ENCODE results near the gene CD68. TPM values are rescaled to one million over a fixed set of nuclear protein-coding genes. Genes with fewer than 3 reads are reported as not detected.
A peak's percentile ranks its signal among the peaks of the same experiment; 100 is the strongest.

Gene CD68
- total RNA-seq (100 to 1,000 TPM; 111 to 112 TPM), polyA plus RNA-seq (100 to 1,000 TPM in 1 of 2 donors, 10 to 100 TPM in 1; 55.3 to 111 TPM)
- long read RNA-seq, donor 1, transcript CD68-202 (6 exons, 1,771 nt), result minor isoform, 49 of 746 reads
- long read RNA-seq, donor 1, transcript CD68-201 (6 exons, 1,878 nt), result major isoform, 625 of 746 reads
- long read RNA-seq, donor 1, partial matches to known transcripts, result 57 of 746 reads
- long read RNA-seq, donor 1, other reads (novel, unspliced or antisense), result 15 of 746 reads
- long read RNA-seq, donor 2, transcript CD68-201 (6 exons, 1,878 nt), result major isoform, 64 of 88 reads
- long read RNA-seq, donor 2, partial matches to known transcripts, result 19 of 88 reads
- long read RNA-seq, donor 2, other reads (novel, unspliced or antisense), result 1 of 88 reads

GRCh38 chr17:7579001-7579833, at the start of gene CD68:
TSS of gene CD68 (plus strand) at chr17:7579638. CDS start at chr17:7579678, 40 bp downstream.
- Histone ChIP-seq H3K9me3 (ENCODE audit: control insufficient read depth, low read length) (no peaks in the 10 kb centered on the region), H3K36me3 (ENCODE audit: control insufficient read depth in 1 of 2, insufficient read depth in 2 of 2, low read length in 1 of 2) (peaks cover 0 to 18% of the 10 kb centered on the region in 2 donors), H3K4me1 (ENCODE audit: control insufficient read depth in 1 of 2, insufficient read depth in 2 of 2, low read length in 2 of 2) (peaks cover 0 to 4% of the 10 kb centered on the region in 2 donors), H3K27me3 (ENCODE audit: control insufficient read depth in 1 of 2, insufficient read depth in 2 of 2, low read length in 1 of 2) (no peaks in the 10 kb centered on the region), H3K4me3 (ENCODE audit: low read length in 2 of 2) (no peak within 1 kb of the TSS), H3K27ac (ENCODE audit: low read depth in 1 of 2, low read length in 2 of 2) (peak within 1 kb of the TSS in 1 of 2 donors; percentile 30)
- DNase-seq (peak; percentile 87 to 91), ATAC-seq (ENCODE audit: low FRiP score) (peak; percentile 65)
- WGBS, 2 donors, result 18 to 21% methylated on average over 7 of the region's 7 CpGs
- intact Hi-C loops (cut with DNase I), result no loop called here

GRCh38 chr17:7530023-7530900, 49.2 kb upstream of the CD68 start:
- Histone ChIP-seq H3K27ac (ENCODE audit: low read depth in 1 of 2, low read length in 2 of 2) (no peak overlapping the region), H3K27me3 (ENCODE audit: control insufficient read depth in 1 of 2, insufficient read depth in 2 of 2, low read length in 1 of 2) (no peaks in the 10 kb centered on the region), H3K9me3 (ENCODE audit: control insufficient read depth, low read length) (no peaks in the 10 kb centered on the region), H3K4me1 (ENCODE audit: control insufficient read depth in 1 of 2, insufficient read depth in 2 of 2, low read length in 2 of 2) (no peaks in the 10 kb centered on the region), H3K36me3 (ENCODE audit: control insufficient read depth in 1 of 2, insufficient read depth in 2 of 2, low read length in 1 of 2) (no peaks in the 10 kb centered on the region), H3K4me3 (ENCODE audit: low read length in 2 of 2) (no peak overlapping the region)
- intact Hi-C loops (cut with DNase I), result no loop called here
- ATAC-seq (ENCODE audit: low FRiP score) (no peak), DNase-seq (no peak)
- 84 to 91% methylated on average over 6 of the region's 6 CpGs for WGBS, 2 donors

DNA sequence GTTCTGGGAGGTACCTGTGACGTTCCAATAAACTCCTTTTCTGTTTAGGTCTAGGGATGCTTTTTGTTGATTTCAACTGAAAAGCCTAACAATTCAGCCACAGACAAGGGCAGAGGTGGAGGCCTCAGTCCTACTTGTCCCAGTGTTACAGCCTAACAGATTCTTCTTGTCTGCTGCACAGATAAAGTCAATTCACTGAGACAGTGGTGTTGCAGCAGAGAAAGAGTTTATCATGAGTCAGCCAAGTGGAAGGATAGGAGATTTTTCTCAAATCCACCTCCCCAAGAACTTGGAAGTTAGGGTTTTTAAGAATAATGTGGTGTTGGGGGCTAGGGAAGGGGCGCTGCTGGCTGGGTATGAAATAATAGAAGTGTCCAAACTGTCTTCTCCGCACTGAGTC, 41.4 kb upstream of the CD68 start:
- Histone ChIP-seq H3K4me3 (ENCODE audit: low read length in 2 of 2) (no peak overlapping the region), H3K27me3 (ENCODE audit: control insufficient read depth in 1 of 2, insufficient read depth in 2 of 2, low read length in 1 of 2) (no peaks in the 10 kb centered on the region), H3K4me1 (ENCODE audit: control insufficient read depth in 1 of 2, insufficient read depth in 2 of 2, low read length in 2 of 2) (no peaks in the 10 kb centered on the region), H3K9me3 (ENCODE audit: control insufficient read depth, low read length) (peaks cover 7% of the 10 kb centered on the region), H3K27ac (ENCODE audit: low read depth in 1 of 2, low read length in 2 of 2) (no peak overlapping the region), H3K36me3 (ENCODE audit: control insufficient read depth in 1 of 2, insufficient read depth in 2 of 2, low read length in 1 of 2) (no peaks in the 10 kb centered on the region)
- ATAC-seq (ENCODE audit: low FRiP score), result no peak
- no peak for DNase-seq
- WGBS, 2 donors, result 76 to 81% methylated on average over 3 of the region's 3 CpGs
- intact Hi-C loops (cut with DNase I), result no loop called here

GRCh38 chr17:7538891-7539545, 40.4 kb upstream of the CD68 start:
- 67 to 72% methylated on average over 11 of the region's 11 CpGs for WGBS, 2 donors
- intact Hi-C loops (cut with DNase I), result no loop called here

DNA sequence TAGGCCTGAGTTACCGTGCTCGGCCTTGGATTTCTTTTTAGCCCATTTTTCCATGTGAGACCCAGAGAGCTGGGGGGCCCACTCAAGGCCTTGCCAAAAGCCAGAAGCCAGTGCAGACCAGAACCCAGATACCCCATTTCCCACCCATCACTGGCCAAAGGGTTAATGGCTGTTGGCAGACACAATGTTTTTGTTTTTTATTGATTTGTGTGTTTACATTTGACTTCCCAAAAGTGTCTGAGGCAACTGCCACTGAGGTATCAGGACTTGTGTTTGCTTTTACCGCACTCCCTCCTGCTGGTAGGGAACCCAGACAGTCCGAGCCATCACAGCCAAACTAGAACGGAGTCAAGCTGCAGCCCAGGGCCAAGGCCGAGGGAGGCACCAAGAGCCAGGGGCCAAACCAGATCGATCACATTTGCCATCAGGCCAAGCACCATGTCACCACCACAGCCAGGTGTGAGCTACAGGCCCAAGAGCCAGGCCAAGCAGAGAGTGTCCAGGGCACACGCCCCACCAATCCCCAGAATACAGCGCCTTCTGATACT, 38.3 kb upstream of the CD68 start:
- no peak overlapping the region for H3K27ac ChIP-seq (ENCODE audit: low read depth in 1 of 2, low read length in 2 of 2)
- H3K27me3 ChIP-seq (ENCODE audit: control insufficient read depth in 1 of 2, insufficient read depth in 2 of 2, low read length in 1 of 2), result no peaks in the 10 kb centered on the region
- WGBS, 2 donors, result 93 to 97% methylated on average over 9 of the region's 9 CpGs
- no peak overlapping the region for H3K4me3 ChIP-seq (ENCODE audit: low read length in 2 of 2)
- intact Hi-C loops (cut with DNase I), result no loop called here
- H3K36me3 ChIP-seq (ENCODE audit: control insufficient read depth in 1 of 2, insufficient read depth in 2 of 2, low read length in 1 of 2), result no peaks in the 10 kb centered on the region
- no peaks in the 10 kb centered on the region for H3K4me1 ChIP-seq (ENCODE audit: control insufficient read depth in 1 of 2, insufficient read depth in 2 of 2, low read length in 2 of 2)
- ATAC-seq (ENCODE audit: low FRiP score) (no peak), DNase-seq (peak in 1 of 2 donors; percentile 38)
- peaks cover 7% of the 10 kb centered on the region for H3K9me3 ChIP-seq (ENCODE audit: control insufficient read depth, low read length)

More at GRCh38 chr17:7538891-7539545, 40.4 kb upstream of the CD68 start:
- no peak for DNase-seq
- H3K36me3 ChIP-seq (ENCODE audit: control insufficient read depth in 1 of 2, insufficient read depth in 2 of 2, low read length in 1 of 2), result no peaks in the 10 kb centered on the region
- H3K27me3 ChIP-seq (ENCODE audit: control insufficient read depth in 1 of 2, insufficient read depth in 2 of 2, low read length in 1 of 2), result no peaks in the 10 kb centered on the region
- H3K4me1 ChIP-seq (ENCODE audit: control insufficient read depth in 1 of 2, insufficient read depth in 2 of 2, low read length in 2 of 2), result no peaks in the 10 kb centered on the region
- ATAC-seq (ENCODE audit: low FRiP score), result no peak
- no peak overlapping the region for H3K4me3 ChIP-seq (ENCODE audit: low read length in 2 of 2)
- peaks cover 7% of the 10 kb centered on the region for H3K9me3 ChIP-seq (ENCODE audit: control insufficient read depth, low read length)
- H3K27ac ChIP-seq (ENCODE audit: low read depth in 1 of 2, low read length in 2 of 2), result no peak overlapping the region

- H3K27ac ChIP-seq (ENCODE audit: low read depth in 1 of 2, low read length in 2 of 2), result no peak overlapping the region
- H3K4me3 ChIP-seq (ENCODE audit: low read length in 2 of 2), result no peak overlapping the region
- WGBS, 2 donors, result 56 to 59% methylated on average over 6 of the region's 6 CpGs
Observed at GRCh38 chr17:7544911-7545310, 34.5 kb upstream of the CD68 start.

DNA sequence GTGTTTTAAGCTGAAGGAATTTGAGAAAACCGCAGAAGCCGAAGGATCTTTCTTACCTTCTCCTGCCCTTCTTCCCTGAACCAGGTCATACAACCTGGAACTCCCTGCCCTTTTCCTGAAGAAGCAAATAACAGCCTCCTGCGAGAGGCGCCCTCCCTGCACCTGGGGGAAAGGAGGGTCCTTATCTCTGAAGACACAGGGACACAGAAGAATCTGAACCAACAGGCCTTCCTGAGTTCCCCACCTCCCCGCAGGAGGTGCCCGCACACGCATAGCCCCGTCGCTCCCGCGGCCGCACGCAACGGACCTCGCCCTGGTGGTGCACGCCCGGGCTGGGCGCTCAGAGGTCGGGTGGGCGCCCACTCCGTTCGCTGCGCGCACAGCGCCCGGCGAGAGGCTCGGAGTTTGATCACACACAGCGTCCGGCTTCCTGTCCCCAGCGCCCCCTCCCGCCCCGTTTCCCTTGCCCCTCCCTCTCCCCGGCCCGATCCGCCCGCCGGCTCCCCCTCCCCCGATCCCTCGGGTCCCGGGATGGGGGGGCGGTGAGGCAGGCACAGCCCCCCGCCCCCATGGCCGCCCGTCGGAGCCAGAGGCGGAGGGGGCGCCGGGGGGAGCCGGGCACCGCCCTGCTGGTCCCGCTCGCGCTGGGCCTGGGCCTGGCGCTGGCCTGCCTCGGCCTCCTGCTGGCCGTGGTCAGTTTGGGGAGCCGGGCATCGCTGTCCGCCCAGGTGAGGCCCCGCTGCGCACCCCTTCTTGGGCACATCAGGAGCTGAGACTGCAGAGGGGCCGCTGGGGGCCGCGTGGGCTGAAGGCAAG, 30.6 kb upstream of the CD68 start, which contains the start of gene TNFSF12:
Gene TNFSF12 (plus strand): TSS at position 474 of the 816 bp plus-strand sequence. CDS start 96 bp downstream, at position 570.
- Histone ChIP-seq H3K36me3 (ENCODE audit: control insufficient read depth in 1 of 2, insufficient read depth in 2 of 2, low read length in 1 of 2) (no peaks in the 10 kb centered on the region), H3K4me1 (ENCODE audit: control insufficient read depth in 1 of 2, insufficient read depth in 2 of 2, low read length in 2 of 2) (no peaks in the 10 kb centered on the region), H3K27me3 (ENCODE audit: control insufficient read depth in 1 of 2, insufficient read depth in 2 of 2, low read length in 1 of 2) (no peaks in the 10 kb centered on the region), H3K27ac (ENCODE audit: low read depth in 1 of 2, low read length in 2 of 2) (peak within 1 kb of the TSS; percentile 58 to 69), H3K9me3 (ENCODE audit: control insufficient read depth, low read length) (no peaks in the 10 kb centered on the region), H3K4me3 (ENCODE audit: low read length in 2 of 2) (peak within 1 kb of the TSS; percentile 70 to 71)
- intact Hi-C loops (cut with DNase I), result no loop called here
- DNase-seq (peak; percentile 82 to 91), ATAC-seq (ENCODE audit: low FRiP score) (peak; percentile 86)
- WGBS, 2 donors, result 1 to 2% methylated on average over 45 to 65 of the region's 65 CpGs

More at GRCh38 chr17:7544911-7545310, 34.5 kb upstream of the CD68 start:
- no peak for ATAC-seq (ENCODE audit: low FRiP score)
- DNase-seq, result peak in 1 of 2 donors; percentile 20
- H3K9me3 ChIP-seq (ENCODE audit: control insufficient read depth, low read length), result no peaks in the 10 kb centered on the region
- H3K4me1 ChIP-seq (ENCODE audit: control insufficient read depth in 1 of 2, insufficient read depth in 2 of 2, low read length in 2 of 2), result no peaks in the 10 kb centered on the region
- no peaks in the 10 kb centered on the region for H3K36me3 ChIP-seq (ENCODE audit: control insufficient read depth in 1 of 2, insufficient read depth in 2 of 2, low read length in 1 of 2)
- intact Hi-C loops (cut with DNase I), result no loop called here
- H3K27me3 ChIP-seq (ENCODE audit: control insufficient read depth in 1 of 2, insufficient read depth in 2 of 2, low read length in 1 of 2), result no peaks in the 10 kb centered on the region
